ENCODE results near the gene CDH13.

The CDH13 gene

GRCh38 chr16:83201748-83202147 is 575.0 kb downstream of the CDH13 start:
- DNase-seq: no peak

- no peak for DNase-seq
These were observed 579.1 kb downstream of the CDH13 start for GRCh38 chr16:83205896-83206295.

- no peak for DNase-seq
These were observed 579.7 kb downstream of the CDH13 start for GRCh38 chr16:83206426-83206825.

- DNase-seq: peak; percentile 6
These were observed 584.9 kb downstream of the CDH13 start for GRCh38 chr16:83211711-83212110.

GRCh38 chr16:83212301-83212841 is 585.6 kb downstream of the CDH13 start:
- no peak for DNase-seq

- DNase-seq: no peak
These were observed 587.9 kb downstream of the CDH13 start for GRCh38 chr16:83214671-83215070.

GRCh38 chr16:83215406-83216001 is 588.7 kb downstream of the CDH13 start:
- DNase-seq: no peak

GRCh38 chr16:83219285-83219684 is 592.5 kb downstream of the CDH13 start:
- DNase-seq: no peak

- DNase-seq: no peak
These were observed 593.3 kb downstream of the CDH13 start for GRCh38 chr16:83220066-83220465.

- no peak for DNase-seq
These were observed 597.9 kb downstream of the CDH13 start for GRCh38 chr16:83224642-83225041.

GRCh38 chr16:83227336-83227735 is 600.6 kb downstream of the CDH13 start:
- DNase-seq: no peak

GRCh38 chr16:83231729-83232128 is 605.0 kb downstream of the CDH13 start:
- DNase-seq: no peak

GRCh38 chr16:83233153-83233552 is 606.4 kb downstream of the CDH13 start:
- no peak for DNase-seq

GRCh38 chr16:83238949-83239691 is 612.4 kb downstream of the CDH13 start:
- no peak for DNase-seq

GRCh38 chr16:83244057-83244456 is 617.3 kb downstream of the CDH13 start:
- DNase-seq: no peak

GRCh38 chr16:83245061-83245460 is 618.3 kb downstream of the CDH13 start:
- no peak for DNase-seq

GRCh38 chr16:83247767-83248372 is 621.1 kb downstream of the CDH13 start:
- DNase-seq: no peak

- DNase-seq: no peak
These were observed 622.1 kb downstream of the CDH13 start for GRCh38 chr16:83248735-83249463.

- DNase-seq: no peak
These were observed 626.8 kb downstream of the CDH13 start for GRCh38 chr16:83253521-83253920.

GRCh38 chr16:83258366-83258928 is 631.7 kb downstream of the CDH13 start:
- DNase-seq: no peak

- no peak for DNase-seq
These were observed 640.2 kb downstream of the CDH13 start for GRCh38 chr16:83266848-83267553.

- DNase-seq: no peak
These were observed 641.4 kb downstream of the CDH13 start for GRCh38 chr16:83268169-83268568.
